HL-60 (cell line): Measurements from ENCODE around the gene PALLD.

Experiments
- CTCF ChIP-seq: IDR thresholded peaks from one replicate; pipeline ENCODE4 v1.5.1; 2011; ENCODE audit warnings: low read length, control low read depth, inconsistent platforms; ENCODE audit not compliant: insufficient read depth
- GABPA ChIP-seq: IDR thresholded peaks from 2 replicates; pipeline ENCODE4 v1.6.1; 2012; ENCODE audit warnings: low read depth
- POLR2AphosphoS5 ChIP-seq: IDR thresholded peaks from 2 replicates; pipeline ENCODE4 v1.6.1; 2012; ENCODE audit warnings: low read depth
- REST ChIP-seq: IDR thresholded peaks from 2 replicates; pipeline ENCODE4 v1.6.1; 2012; ENCODE audit warnings: low read depth; ENCODE audit not compliant: insufficient replicate concordance

- TF ChIP-seq POLR2AphosphoS5, result no peak
- TF ChIP-seq CTCF, result no peak
- TF ChIP-seq REST, result no peak
- no peak for TF ChIP-seq GABPA
Observed at GRCh38 chr4:168847771-168848502, 351.1 kb downstream of the PALLD start.
